H1 (cell line): Measurements from ENCODE around the gene RUVBL1.

Experiments
- CEBPB ChIP-seq: IDR thresholded peaks from 2 replicates; pipeline ENCODE4 v1.6.1; 2012; ENCODE audit warnings: low read depth, low read length
- CTCF ChIP-seq, 3 experiments: IDR thresholded peaks; 1 replicate in 2 of 3; 2 replicates in 1 of 3; pipeline versions ENCODE4 v1.5.1 to v1.6.1; 2011; ENCODE audit warnings: low read length in 3 of 3, mild to moderate bottlenecking in 3 of 3, inconsistent platforms in 2 of 3, low read depth in 1 of 3, moderate library complexity in 1 of 3; ENCODE audit not compliant: insufficient read depth in 1 of 3; ENCODE audit errors: control extremely low read depth in 1 of 3
- EZH2 ChIP-seq: fragments of 200-600 bp; sonication (generic); IDR thresholded peaks from 2 replicates; pipeline ENCODE4 v1.7.1; 2012; ENCODE audit warnings: low read depth, mild to moderate bottlenecking, moderate library complexity, low read length, inconsistent platforms; ENCODE audit not compliant: severe bottlenecking
- HDAC2 ChIP-seq, 2 experiments: fragments of 300-600 bp in 1 of 2; sonication (generic) in 1 of 2; IDR thresholded peaks; 2 replicates each; pipeline ENCODE4 v1.6.1; 2011 to 2012; ENCODE audit warnings: low read depth in 2 of 2, low read length in 2 of 2, mild to moderate bottlenecking in 2 of 2, moderate library complexity in 2 of 2, borderline replicate concordance in 1 of 2, inconsistent platforms in 1 of 2
- MAX ChIP-seq: IDR thresholded peaks from 2 replicates; pipeline ENCODE4 v1.6.1; 2012; ENCODE audit warnings: inconsistent platforms
- POLR2A ChIP-seq, 2 experiments: IDR thresholded peaks; 1 replicate in 1 of 2; 2 replicates in 1 of 2; pipeline ENCODE4 v1.6.1; 2011; ENCODE audit warnings: low read depth in 2 of 2, low read length in 2 of 2, mild to moderate bottlenecking in 2 of 2; ENCODE audit errors: control extremely low read depth in 1 of 2
- SRF ChIP-seq: IDR thresholded peaks from 2 replicates; pipeline ENCODE4 v1.6.1; 2011; ENCODE audit warnings: mild to moderate bottlenecking, low read depth, low read length, moderate library complexity
- YY1 ChIP-seq: IDR thresholded peaks from 2 replicates; pipeline ENCODE4 v1.6.1; 2011; ENCODE audit warnings: low read depth, mild to moderate bottlenecking, low read length

- TF ChIP-seq POLR2A (IDR thresholded peaks at IDR 0.05; ENCODE audit: control extremely low read depth in 1 of 2, low read depth in 2 of 2, low read length in 2 of 2) (no peak), YY1 (no peak), CTCF (IDR thresholded peaks at IDR 0.05; ENCODE audit: control extremely low read depth in 1 of 3, insufficient read depth in 1 of 3, low read depth in 1 of 3, low read length in 3 of 3) (no peak), MAX (no peak), EZH2 (no peak), SRF (no peak), CEBPB (no peak), HDAC2 (IDR thresholded peaks at IDR 0.05; ENCODE audit: borderline replicate concordance in 1 of 2, low read depth in 2 of 2, low read length in 2 of 2) (no peak)
Measured at GRCh38 chr3:128145279-128145678, 21.7 kb upstream of the RUVBL1 start.
